ENCODE data around the gene GCKR. TPM values are rescaled to one million over a fixed set of nuclear protein-coding genes. Genes with fewer than 3 reads are reported as not detected.
"Not testable (repeated sequence)": the region's sequence is repeated elsewhere in the genome, so short reads cannot be mapped to it uniquely, and the experiment has no call there.

The GCKR gene
- total RNA-seq, 1 donor from 2014 or later: not detected

DNA sequence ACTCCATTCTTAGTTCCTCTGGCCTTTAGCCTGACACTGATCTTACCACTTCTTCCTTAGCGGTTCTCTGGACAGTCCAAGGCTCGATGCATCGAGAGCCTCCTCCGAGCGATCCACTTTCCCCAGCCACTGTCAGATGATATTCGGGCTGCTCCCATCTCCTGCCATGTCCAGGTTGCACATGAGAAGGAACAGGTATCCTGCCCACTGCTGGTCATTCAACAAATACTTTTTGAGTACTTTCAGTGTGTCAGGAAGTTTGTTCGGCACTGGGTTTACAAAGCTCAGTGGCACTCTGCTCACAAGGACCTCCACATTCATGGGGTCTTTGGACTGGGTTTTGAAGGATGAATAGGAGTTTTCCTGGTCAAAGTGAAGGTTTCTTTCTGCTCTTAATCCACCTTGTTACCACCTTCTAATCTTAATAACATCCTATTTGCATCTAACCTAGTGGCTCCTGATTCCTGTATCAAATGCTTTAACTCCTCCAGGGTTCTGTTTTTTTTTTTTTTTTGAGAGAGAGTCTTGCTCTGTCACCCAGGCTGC lies 25.8 kb downstream of the GCKR start:
- DNase-seq (ENCODE audit: low spot score): no peak
- no peaks in the 10 kb centered on the region for H3K9me3 Mint-ChIP-seq
- intact Hi-C loops (cut with micrococcal nuclease): no loop called here
- no peaks in the 10 kb centered on the region for H3K4me1 Mint-ChIP-seq (ENCODE audit: low read depth)
- H3K4me3 Mint-ChIP-seq: no peak overlapping the region
- H3K27ac Mint-ChIP-seq: no peak overlapping the region
- H3K36me3 Mint-ChIP-seq (ENCODE audit: low read depth): no peaks in the 10 kb centered on the region
- peaks cover 3% of the 10 kb centered on the region for H3K27me3 Mint-ChIP-seq (ENCODE audit: insufficient read depth)

DNA sequence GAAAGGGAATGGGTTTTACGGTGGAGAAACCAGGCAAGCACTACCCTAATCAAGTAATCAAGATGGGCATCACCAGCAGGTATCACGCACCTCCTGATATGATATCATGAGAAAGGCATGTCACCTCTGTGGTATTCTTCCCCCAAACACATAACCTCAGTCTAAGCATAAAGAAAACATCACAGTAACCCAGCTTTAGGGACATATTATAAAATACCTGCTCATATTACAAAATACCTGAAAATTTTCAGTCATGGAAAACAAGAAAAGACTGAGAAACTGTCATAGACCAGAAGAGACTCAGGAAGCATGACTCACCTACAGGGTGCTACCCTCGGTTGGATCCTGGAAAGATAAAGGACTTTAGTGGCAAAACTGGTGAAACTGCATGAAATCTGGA lies 30.5 kb downstream of the GCKR start:
- no peaks in the 10 kb centered on the region for H3K4me1 Mint-ChIP-seq (ENCODE audit: low read depth)
- DNase-seq (ENCODE audit: low spot score): no peak
- peaks cover 9% of the 10 kb centered on the region for H3K27me3 Mint-ChIP-seq (ENCODE audit: insufficient read depth)
- H3K36me3 Mint-ChIP-seq (ENCODE audit: low read depth): no peaks in the 10 kb centered on the region
- peaks cover 5% of the 10 kb centered on the region for H3K9me3 Mint-ChIP-seq
- no peak overlapping the region for H3K4me3 Mint-ChIP-seq
- intact Hi-C loops (cut with micrococcal nuclease): no loop called here
- no peak overlapping the region for H3K27ac Mint-ChIP-seq

- no peak overlapping the region for H3K4me3 Mint-ChIP-seq
- peaks cover 25% of the 10 kb centered on the region for H3K27me3 Mint-ChIP-seq (ENCODE audit: insufficient read depth)
- H3K27ac Mint-ChIP-seq: no peak overlapping the region
- DNase-seq (ENCODE audit: low spot score): no peak
- H3K9me3 Mint-ChIP-seq: peaks cover 5% of the 10 kb centered on the region
- intact Hi-C loops (cut with micrococcal nuclease): no loop called here
- no peaks in the 10 kb centered on the region for H3K36me3 Mint-ChIP-seq (ENCODE audit: low read depth)
- no peaks in the 10 kb centered on the region for H3K4me1 Mint-ChIP-seq (ENCODE audit: low read depth)
These were observed 35.3 kb downstream of the GCKR start for GRCh38 chr2:27531983-27532382.

DNA sequence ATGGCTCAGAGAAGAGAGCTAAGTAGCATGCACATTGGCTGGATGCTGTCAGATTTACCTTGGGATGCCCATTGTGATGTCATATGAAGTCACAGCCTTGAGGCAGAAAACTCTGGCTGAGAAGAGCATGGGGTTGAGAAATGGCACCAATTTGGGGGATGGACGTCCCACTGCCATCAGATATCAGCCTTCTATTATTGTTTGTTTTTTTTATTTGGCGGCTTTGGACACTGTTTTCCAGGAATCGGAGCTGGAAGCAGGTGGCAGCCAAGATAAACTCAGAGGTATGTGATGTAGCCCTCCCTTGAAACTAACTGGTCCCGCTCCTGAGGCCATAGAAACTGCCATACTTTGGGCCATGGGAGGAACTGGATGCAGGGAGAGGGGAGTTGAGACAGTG lies 40.6 kb downstream of the GCKR start:
- no peak overlapping the region for H3K4me3 Mint-ChIP-seq
- no peak overlapping the region for H3K27ac Mint-ChIP-seq
- no peaks in the 10 kb centered on the region for H3K9me3 Mint-ChIP-seq
- no peaks in the 10 kb centered on the region for H3K4me1 Mint-ChIP-seq (ENCODE audit: low read depth)
- intact Hi-C loops (cut with micrococcal nuclease): no loop called here
- H3K36me3 Mint-ChIP-seq (ENCODE audit: low read depth): no peaks in the 10 kb centered on the region
- peaks cover 25% of the 10 kb centered on the region for H3K27me3 Mint-ChIP-seq (ENCODE audit: insufficient read depth)
- no peak for DNase-seq (ENCODE audit: low spot score)

GRCh38 chr2:27538839-27539450 lies 42.3 kb downstream of the GCKR start:
- H3K36me3 Mint-ChIP-seq (ENCODE audit: low read depth); H3K27ac Mint-ChIP-seq; H3K4me3 Mint-ChIP-seq; H3K9me3 Mint-ChIP-seq; intact Hi-C loops (cut with micrococcal nuclease); DNase-seq (ENCODE audit: low spot score); H3K4me1 Mint-ChIP-seq (ENCODE audit: low read depth): not testable (repeated sequence)
- H3K27me3 Mint-ChIP-seq (ENCODE audit: insufficient read depth): peaks cover 26% of the 10 kb centered on the region

- DNase-seq (ENCODE audit: low spot score); intact Hi-C loops (cut with micrococcal nuclease); H3K9me3 Mint-ChIP-seq; H3K27ac Mint-ChIP-seq; H3K4me3 Mint-ChIP-seq; H3K36me3 Mint-ChIP-seq (ENCODE audit: low read depth); H3K4me1 Mint-ChIP-seq (ENCODE audit: low read depth): not testable (repeated sequence)
- H3K27me3 Mint-ChIP-seq (ENCODE audit: insufficient read depth): peaks cover 21% of the 10 kb centered on the region
These were observed 43.0 kb downstream of the GCKR start for GRCh38 chr2:27539649-27540048.

- H3K4me1 Mint-ChIP-seq (ENCODE audit: low read depth): no peaks in the 10 kb centered on the region
- peaks cover 4% of the 10 kb centered on the region for H3K9me3 Mint-ChIP-seq
- DNase-seq (ENCODE audit: low spot score): no peak
- H3K36me3 Mint-ChIP-seq (ENCODE audit: low read depth): peaks cover 1% of the 10 kb centered on the region
- H3K4me3 Mint-ChIP-seq: no peak overlapping the region
- peaks cover 5% of the 10 kb centered on the region for H3K27me3 Mint-ChIP-seq (ENCODE audit: insufficient read depth)
- H3K27ac Mint-ChIP-seq: no peak overlapping the region
- intact Hi-C loops (cut with micrococcal nuclease): no loop called here
These were observed 47.6 kb downstream of the GCKR start for GRCh38 chr2:27544143-27544821.

- Mint-ChIP-seq H3K27ac (no peak overlapping the region), H3K27me3 (ENCODE audit: insufficient read depth) (peaks cover 5% of the 10 kb centered on the region), H3K36me3 (ENCODE audit: low read depth) (peaks cover 1% of the 10 kb centered on the region), H3K4me1 (ENCODE audit: low read depth) (no peaks in the 10 kb centered on the region), H3K4me3 (no peak overlapping the region), H3K9me3 (peaks cover 4% of the 10 kb centered on the region)
- intact Hi-C loops (cut with micrococcal nuclease): no loop called here
- DNase-seq (ENCODE audit: low spot score): no peak
These were observed 48.9 kb downstream of the GCKR start for GRCh38 chr2:27545348-27546141.

DNA sequence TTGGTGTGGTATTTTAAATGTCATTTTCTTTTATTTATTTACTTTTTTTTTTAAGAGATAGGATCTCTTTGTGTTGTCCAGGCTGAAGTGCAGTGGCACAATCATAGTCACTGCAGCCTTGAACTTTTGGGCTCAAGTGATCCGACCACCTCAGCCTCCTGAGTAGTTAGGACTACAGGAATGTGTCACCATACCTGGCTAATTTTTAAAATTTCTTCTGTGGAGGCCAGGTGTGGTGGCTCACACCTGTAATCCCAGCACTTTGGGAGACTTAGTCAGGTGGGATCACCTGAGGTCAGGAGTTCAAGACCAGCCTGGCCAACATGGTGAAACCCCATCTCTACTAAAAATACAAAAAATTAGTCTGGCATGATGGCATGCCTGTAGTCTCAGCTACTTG lies 52.7 kb downstream of the GCKR start:
- intact Hi-C loops (cut with micrococcal nuclease): no loop called here
- H3K9me3 Mint-ChIP-seq: peaks cover 4% of the 10 kb centered on the region
- H3K4me3 Mint-ChIP-seq: no peak overlapping the region
- H3K27me3 Mint-ChIP-seq (ENCODE audit: insufficient read depth): peaks cover 16% of the 10 kb centered on the region
- no peak for DNase-seq (ENCODE audit: low spot score)
- H3K4me1 Mint-ChIP-seq (ENCODE audit: low read depth): no peaks in the 10 kb centered on the region
- H3K27ac Mint-ChIP-seq: no peak overlapping the region
- peaks cover 1% of the 10 kb centered on the region for H3K36me3 Mint-ChIP-seq (ENCODE audit: low read depth)

DNA sequence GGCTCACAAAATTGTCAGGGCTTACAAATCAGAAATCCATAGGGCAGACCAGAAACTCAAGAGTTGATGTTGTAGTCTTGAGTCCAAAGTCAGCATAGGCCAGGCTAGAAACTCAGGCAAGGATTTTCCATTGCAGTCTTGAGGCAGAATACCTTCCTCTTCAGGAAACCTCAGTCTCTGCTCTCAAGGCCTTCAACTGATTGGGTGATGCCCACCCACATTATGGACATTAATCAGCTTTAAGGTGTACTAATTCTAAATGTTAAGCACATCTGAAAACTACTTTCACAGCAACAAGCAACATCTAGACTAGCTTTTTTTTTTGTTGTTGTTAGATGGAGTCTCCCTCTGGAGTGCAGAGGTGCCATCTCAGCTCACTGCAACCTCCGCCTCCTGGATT lies 54.9 kb downstream of the GCKR start:
- peaks cover 21% of the 10 kb centered on the region for H3K27me3 Mint-ChIP-seq (ENCODE audit: insufficient read depth)
- no peak overlapping the region for H3K4me3 Mint-ChIP-seq
- H3K9me3 Mint-ChIP-seq: no peaks in the 10 kb centered on the region
- no peaks in the 10 kb centered on the region for H3K36me3 Mint-ChIP-seq (ENCODE audit: low read depth)
- H3K27ac Mint-ChIP-seq: no peak overlapping the region
- intact Hi-C loops (cut with micrococcal nuclease): no loop called here
- DNase-seq (ENCODE audit: low spot score): no peak
- H3K4me1 Mint-ChIP-seq (ENCODE audit: low read depth): no peaks in the 10 kb centered on the region

DNA sequence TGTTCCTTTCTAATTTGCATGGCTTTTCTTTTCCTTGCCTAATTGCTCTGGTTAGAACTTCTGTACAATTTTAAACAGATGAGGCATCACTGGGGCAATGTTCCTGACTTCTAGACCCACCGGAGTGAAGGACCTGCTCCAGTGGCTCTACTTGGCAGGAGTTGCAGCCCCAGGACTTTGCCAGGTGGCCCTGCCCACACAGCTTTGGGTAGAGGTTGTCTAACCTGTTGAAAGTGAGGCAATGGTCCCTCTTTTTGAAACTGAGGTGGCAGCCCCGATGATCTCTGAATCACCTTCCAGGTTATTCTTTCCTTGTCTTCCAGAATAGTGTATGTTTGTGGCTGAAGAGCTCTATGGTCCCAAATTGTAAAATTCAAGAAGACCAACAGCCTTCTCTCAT lies 56.3 kb downstream of the GCKR start:
- H3K36me3 Mint-ChIP-seq (ENCODE audit: low read depth): no peaks in the 10 kb centered on the region
- H3K9me3 Mint-ChIP-seq: no peaks in the 10 kb centered on the region

GRCh38 chr2:27554451-27554850 lies 57.8 kb downstream of the GCKR start:
- H3K9me3 Mint-ChIP-seq; H3K4me1 Mint-ChIP-seq (ENCODE audit: low read depth); DNase-seq (ENCODE audit: low spot score); H3K4me3 Mint-ChIP-seq; intact Hi-C loops (cut with micrococcal nuclease); H3K27ac Mint-ChIP-seq; H3K36me3 Mint-ChIP-seq (ENCODE audit: low read depth): not testable (repeated sequence)
- H3K27me3 Mint-ChIP-seq (ENCODE audit: insufficient read depth): peaks cover 23% of the 10 kb centered on the region

More for the DNA sequence above, 56.3 kb downstream of the GCKR start:
- no peaks in the 10 kb centered on the region for H3K4me1 Mint-ChIP-seq (ENCODE audit: low read depth)
- peaks cover 20% of the 10 kb centered on the region for H3K27me3 Mint-ChIP-seq (ENCODE audit: insufficient read depth)
- H3K27ac Mint-ChIP-seq: no peak overlapping the region
- intact Hi-C loops (cut with micrococcal nuclease): no loop called here
- H3K4me3 Mint-ChIP-seq: no peak overlapping the region
- DNase-seq (ENCODE audit: low spot score): no peak

DNA sequence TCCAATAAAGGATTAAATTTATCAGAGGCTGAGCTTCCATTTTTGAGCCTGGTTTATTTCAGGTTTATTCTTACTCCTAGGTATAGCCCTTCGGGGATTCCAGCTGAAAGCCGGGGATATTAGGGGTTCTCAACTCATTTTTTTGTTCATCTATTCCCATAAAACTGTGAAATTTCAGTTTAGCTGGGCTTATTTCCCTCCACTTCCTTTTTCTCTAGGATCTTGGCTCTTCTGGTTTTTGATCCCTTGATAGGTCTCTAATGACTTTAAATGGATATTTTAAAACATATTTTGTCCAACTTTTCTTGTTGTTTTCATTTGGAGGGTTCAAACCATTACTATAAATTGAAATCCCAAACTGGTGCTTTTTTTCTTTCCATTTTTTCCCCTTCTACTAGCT lies 62.6 kb downstream of the GCKR start:
- H3K4me1 Mint-ChIP-seq (ENCODE audit: low read depth): no peaks in the 10 kb centered on the region
- intact Hi-C loops (cut with micrococcal nuclease): no loop called here
- no peak overlapping the region for H3K4me3 Mint-ChIP-seq
- H3K27me3 Mint-ChIP-seq (ENCODE audit: insufficient read depth): peaks cover 14% of the 10 kb centered on the region
- H3K36me3 Mint-ChIP-seq (ENCODE audit: low read depth): no peaks in the 10 kb centered on the region
- H3K9me3 Mint-ChIP-seq: no peaks in the 10 kb centered on the region
- DNase-seq (ENCODE audit: low spot score): no peak
- no peak overlapping the region for H3K27ac Mint-ChIP-seq

All from activated T-helper 1 cell treated with anti-CD3 and anti-CD28 coated beads, Interleukin-12 subunit alpha, Interleukin-12 subunit beta, Interleukin-2, Interleukin-4 antibody, amounts not matched to agents 30 ng/mL and 10 ng/mL and 1 ng/mL, durations not matched to agents 14 hours and 24 hours and 36 hours (primary cell).